ENCODE data around the gene ATP5F1A.

GRCh38 chr18:46104128-46104911, 6.2 kb upstream of the ATP5F1A start, which contains the start of gene HAUS1:
- TF ChIP-seq POLR2A (IDR thresholded peaks at IDR 0.05; ENCODE audit: low read depth, low read length) (peak; percentile 65), TAF1 (IDR thresholded peaks at IDR 0.05; ENCODE audit: borderline replicate concordance, low read depth, low read length) (no peak), POLR2AphosphoS5 (IDR thresholded peaks at IDR 0.05; ENCODE audit: low read depth, low read length) (no peak)

Measured in GM12892 (cell line).